Measurements from ENCODE around the gene AP1G1.
"Not testable (repeated sequence)": the region's sequence is repeated elsewhere in the genome, so short reads cannot be mapped to it uniquely, and the experiment has no call there.

Gene AP1G1

GRCh38 chr16:71807905-71808592 is 585 bp downstream of the AP1G1 start:
- H3K27ac ChIP-seq = peak overlapping the region; percentile 92
- TF ChIP-seq CTCF (IDR thresholded peaks at IDR 0.05) (no peak), ZFX (IDR thresholded peaks at IDR 0.05; ENCODE audit: borderline replicate concordance) (no peak)

GRCh38 chr16:71803305-71803690 is 5.3 kb downstream of the AP1G1 start:
- H3K27ac ChIP-seq = no peak overlapping the region
- TF ChIP-seq ZFX (IDR thresholded peaks at IDR 0.05; ENCODE audit: borderline replicate concordance) = no peak
- TF ChIP-seq CTCF (IDR thresholded peaks at IDR 0.05) = no peak

- H3K27ac ChIP-seq = no peak overlapping the region
- TF ChIP-seq CTCF (IDR thresholded peaks at IDR 0.05) (no peak), ZFX (IDR thresholded peaks at IDR 0.05; ENCODE audit: borderline replicate concordance) (no peak)
These were observed 12.0 kb downstream of the AP1G1 start for GRCh38 chr16:71796501-71797097.

- TF ChIP-seq CTCF (IDR thresholded peaks at IDR 0.05) = no peak
- no peak overlapping the region for H3K27ac ChIP-seq
These were observed 13.7 kb downstream of the AP1G1 start for GRCh38 chr16:71794943-71795342.

- no peak overlapping the region for H3K27ac ChIP-seq
- TF ChIP-seq CTCF (IDR thresholded peaks at IDR 0.05) (no peak), ZFX (IDR thresholded peaks at IDR 0.05; ENCODE audit: borderline replicate concordance) (no peak)
These were observed 14.6 kb downstream of the AP1G1 start for GRCh38 chr16:71794018-71794417.

- H3K27ac ChIP-seq = no peak overlapping the region
- TF ChIP-seq CTCF (IDR thresholded peaks at IDR 0.05) = no peak
- TF ChIP-seq ZFX (IDR thresholded peaks at IDR 0.05; ENCODE audit: borderline replicate concordance) = no peak
These were observed 16.5 kb downstream of the AP1G1 start for GRCh38 chr16:71792176-71792575.

GRCh38 chr16:71790329-71790728 is 18.3 kb downstream of the AP1G1 start:
- H3K27ac ChIP-seq = not testable (repeated sequence)

- no peak for TF ChIP-seq ZFX (IDR thresholded peaks at IDR 0.05; ENCODE audit: borderline replicate concordance)
- TF ChIP-seq CTCF (IDR thresholded peaks at IDR 0.05) = no peak
- no peak overlapping the region for H3K27ac ChIP-seq
These were observed 19.5 kb downstream of the AP1G1 start for GRCh38 chr16:71789136-71789535.
